SK-N-SH treated with all-trans-retinoic acid at 6 μM for 48 hours (cell line): Measurements from ENCODE around the gene CHCHD6.

Experiments used
- ATAC-seq: fragments of 200-7000 bp; cut with Tn5 transposase; 3 replicates; pipeline ENCODE4 v1.9.1; 2020; ENCODE audit warnings: mild to moderate bottlenecking, moderate library complexity
- ARNTL ChIP-seq: fragments of 450-650 bp; formaldehyde crosslinking; IDR thresholded peaks from 2 replicates; pipeline ENCODE4 v1.5.0; 2020; ENCODE audit warnings: low read depth, mild to moderate bottlenecking, moderate library complexity, borderline replicate concordance
- BACH2 ChIP-seq: fragments of 250-450 bp; sonication (Bioruptor Pico); IDR thresholded peaks from 2 replicates; pipeline ENCODE4 v1.9.0; 2021; ENCODE audit warnings: mild to moderate bottlenecking, borderline replicate concordance
- CREB5 ChIP-seq: fragments of 250-450 bp; sonication (Bioruptor Pico); IDR thresholded peaks from 2 replicates; pipeline ENCODE4 v1.5.1; 2020; ENCODE audit warnings: low read depth, mild to moderate bottlenecking, moderate library complexity
- CSDC2 ChIP-seq: fragments of 250-450 bp; sonication (Bioruptor Pico); IDR thresholded peaks from 2 replicates; pipeline ENCODE4 v1.5.0; 2020; ENCODE audit warnings: mild to moderate bottlenecking, moderate library complexity
- CSRNP3 ChIP-seq: fragments of 250-450 bp; sonication (Bioruptor Pico); IDR thresholded peaks from 2 replicates; pipeline ENCODE4 v1.5.1; 2021; ENCODE audit warnings: mild to moderate bottlenecking, moderate library complexity
- ISL1 ChIP-seq: fragments of 250-450 bp; sonication (Bioruptor Pico); IDR thresholded peaks from 2 replicates; pipeline ENCODE4 v2.1.2; 2022; ENCODE audit warnings: mild to moderate bottlenecking, moderate library complexity
- OSR1 ChIP-seq: fragments of 250-450 bp; sonication (Bioruptor Pico); IDR thresholded peaks from 2 replicates; pipeline ENCODE4 v1.8.0; 2022; ENCODE audit warnings: moderate library complexity, mild to moderate bottlenecking, inconsistent platforms
- PATZ1 ChIP-seq: fragments of 250-450 bp; sonication (Bioruptor Pico); IDR thresholded peaks from 2 replicates; pipeline ENCODE4 v1.8.0; 2020; ENCODE audit warnings: mild to moderate bottlenecking, moderate library complexity, borderline replicate concordance
- POU6F1 ChIP-seq: fragments of 250-450 bp; sonication (Bioruptor Pico); IDR thresholded peaks from 2 replicates; pipeline ENCODE4 v1.8.0; 2021; ENCODE audit warnings: low read depth, mild to moderate bottlenecking, moderate library complexity, borderline replicate concordance
- PPARA ChIP-seq: fragments of 250-450 bp; sonication (Bioruptor Pico); IDR thresholded peaks from 2 replicates; pipeline ENCODE4 v1.5.0; 2020; ENCODE audit warnings: mild to moderate bottlenecking, borderline replicate concordance
- RARB ChIP-seq: fragments of 250-450 bp; sonication (Bioruptor Pico); IDR thresholded peaks from 2 replicates; pipeline ENCODE4 v1.8.0; 2021; ENCODE audit warnings: mild to moderate bottlenecking, moderate library complexity
- SNAI2 ChIP-seq: fragments of 250-450 bp; sonication (Bioruptor Pico); IDR thresholded peaks from 2 replicates; pipeline ENCODE4 v1.5.0; 2020; ENCODE audit warnings: mild to moderate bottlenecking, moderate library complexity
- TCF4 ChIP-seq: fragments of 250-450 bp; sonication (Bioruptor Pico); IDR thresholded peaks from 2 replicates; pipeline ENCODE4 v1.8.0; 2021; ENCODE audit warnings: mild to moderate bottlenecking, moderate library complexity, borderline replicate concordance
- TOX ChIP-seq: fragments of 250-450 bp; sonication (Bioruptor Pico); IDR thresholded peaks from 2 replicates; pipeline ENCODE4 v1.8.0; 2021; ENCODE audit warnings: mild to moderate bottlenecking, moderate library complexity, borderline replicate concordance
- TSHZ2 ChIP-seq: fragments of 250-450 bp; sonication (Bioruptor Pico); IDR thresholded peaks from 2 replicates; pipeline ENCODE4 v1.5.0; 2020; ENCODE audit warnings: mild to moderate bottlenecking, moderate library complexity
- ZFP3 ChIP-seq: fragments of 250-450 bp; sonication (Bioruptor Pico); IDR thresholded peaks from 2 replicates; pipeline ENCODE4 v1.5.0; 2020; ENCODE audit warnings: mild to moderate bottlenecking, moderate library complexity
- ZFP30 ChIP-seq: fragments of 450-650 bp; formaldehyde crosslinking; IDR thresholded peaks from 2 replicates; pipeline ENCODE4 v1.5.0; 2022; ENCODE audit warnings: mild to moderate bottlenecking, moderate library complexity
- ZNF565 ChIP-seq: fragments of 450-650 bp; formaldehyde crosslinking; conservative IDR thresholded peaks from 2 replicates; pipeline ENCODE4 v1.5.0; 2020; ENCODE audit warnings: low read depth, mild to moderate bottlenecking, moderate library complexity
- ZNF70 ChIP-seq: fragments of 450-650 bp; formaldehyde crosslinking; IDR thresholded peaks from 2 replicates; pipeline ENCODE4 v1.5.0; 2020; ENCODE audit warnings: mild to moderate bottlenecking, moderate library complexity
- ZNF8 ChIP-seq: fragments of 450-650 bp; formaldehyde crosslinking; IDR thresholded peaks from 2 replicates; pipeline ENCODE4 v1.5.0; 2020; ENCODE audit warnings: mild to moderate bottlenecking, moderate library complexity

CHCHD6 gene

GRCh38 chr3:126891141-126891540 lies 187.1 kb downstream of the CHCHD6 start:
- no peak for ATAC-seq

GRCh38 chr3:126891791-126892190 lies 187.8 kb downstream of the CHCHD6 start:
- no peak for ATAC-seq

More at GRCh38 chr3:126891141-126891540, 187.1 kb downstream of the CHCHD6 start:
- TF ChIP-seq ZFP30 (CRISPR knock-in tag) (no peak), ZNF565 (no peak), ARNTL (CRISPR knock-in tag) (no peak), POU6F1 (CRISPR knock-in tag) (no peak), PATZ1 (CRISPR knock-in tag) (no peak), TOX (no peak), PPARA (CRISPR knock-in tag) (no peak)

More at GRCh38 chr3:126891791-126892190, 187.8 kb downstream of the CHCHD6 start:
- no peak for TF ChIP-seq TOX
- no peak for TF ChIP-seq CREB5 (CRISPR knock-in tag)
- no peak for TF ChIP-seq PATZ1 (CRISPR knock-in tag)
- no peak for TF ChIP-seq ZFP30 (CRISPR knock-in tag)
- no peak for TF ChIP-seq BACH2 (CRISPR knock-in tag)
- no peak for TF ChIP-seq POU6F1 (CRISPR knock-in tag)
- no peak for TF ChIP-seq CSRNP3 (CRISPR knock-in tag)
- TF ChIP-seq ZNF8 (CRISPR knock-in tag): no peak
- no peak for TF ChIP-seq PPARA (CRISPR knock-in tag)
- no peak for TF ChIP-seq ZNF565
- TF ChIP-seq CSDC2: no peak
- TF ChIP-seq ZFP3 (CRISPR knock-in tag): no peak
- TF ChIP-seq TSHZ2 (CRISPR knock-in tag): no peak
- no peak for TF ChIP-seq SNAI2 (CRISPR knock-in tag)
- TF ChIP-seq OSR1 (CRISPR knock-in tag): no peak
- TF ChIP-seq TCF4 (CRISPR knock-in tag): no peak
- no peak for TF ChIP-seq ISL1 (CRISPR knock-in tag)
- TF ChIP-seq RARB (CRISPR knock-in tag): no peak
- no peak for TF ChIP-seq ZNF70 (CRISPR knock-in tag)
